GM23338 (cell line): ENCODE data around the gene SDHB. TPM values are rescaled to one million over a fixed set of nuclear protein-coding genes. Genes with fewer than 3 reads are reported as not detected.
A peak's percentile ranks its signal among the peaks of the same experiment; 100 is the strongest.

Experiments used
- ATAC-seq: fragments of 200-7000 bp; cut with Tn5 transposase; 3 replicates; pipeline ENCODE4 v1.9.1; 2020
- DNase-seq: peaks from one replicate; pipeline ENCODE4 v3.0.0-alpha.2; 2015; ENCODE audit warnings: low spot score
- H2AFZ ChIP-seq: fragments of 200-600 bp; sonication (generic); 2 replicates; pipeline ENCODE4 v1.8.0; 2016; ENCODE audit warnings: antibody characterized with exemption, mild to moderate bottlenecking, moderate library complexity
- H3F3A ChIP-seq: fragments of 200-600 bp; sonication (generic); replicated peaks from 2 replicates; pipeline ENCODE4 v1.8.0; 2017; ENCODE audit warnings: antibody characterized with exemption, mixed run types, low read depth
- H3K27ac ChIP-seq: fragments of 200-600 bp; sonication (generic); 2 replicates; pipeline ENCODE4 v1.6.1; 2016; ENCODE audit warnings: low read depth
- H3K27me3 ChIP-seq: fragments of 200-600 bp; sonication (generic); 2 replicates; pipeline ENCODE4 v1.8.0; 2016; ENCODE audit warnings: mild to moderate bottlenecking, mixed run types, moderate library complexity; ENCODE audit not compliant: insufficient read depth
- H3K36me3 ChIP-seq: fragments of 200-600 bp; sonication (generic); 2 replicates; pipeline ENCODE4 v1.8.0; 2016; ENCODE audit warnings: mild to moderate bottlenecking; ENCODE audit not compliant: insufficient read depth
- H3K4me1 ChIP-seq: fragments of 200-600 bp; sonication (generic); 2 replicates; pipeline ENCODE4 v1.8.0; 2016; ENCODE audit warnings: mild to moderate bottlenecking, moderate library complexity; ENCODE audit not compliant: insufficient read depth
- H3K4me2 ChIP-seq: fragments of 200-600 bp; sonication (generic); 2 replicates; pipeline ENCODE4 v1.7.1; 2017; ENCODE audit warnings: mixed run types
- H3K4me3 ChIP-seq: fragments of 200-600 bp; sonication (generic); 2 replicates; pipeline ENCODE4 v1.6.1; 2016; ENCODE audit warnings: mixed run types
- H3K79me2 ChIP-seq: fragments of 200-600 bp; sonication (generic); replicated peaks from 2 replicates; pipeline ENCODE4 v1.8.0; 2017; ENCODE audit warnings: mild to moderate bottlenecking; ENCODE audit not compliant: insufficient read depth
- H3K9me2 ChIP-seq: fragments of 200-600 bp; sonication (generic); 2 replicates; pipeline ENCODE4 v1.8.0; 2017; ENCODE audit not compliant: insufficient read depth
- H4K20me1 ChIP-seq: fragments of 200-600 bp; sonication (generic); replicated peaks from 2 replicates; pipeline ENCODE4 v1.8.0; 2017; ENCODE audit warnings: mild to moderate bottlenecking; ENCODE audit not compliant: insufficient read depth
- H3K27ac Mint-ChIP-seq: 2 replicates; pipeline ENCODE4 v1.8.0; 2020; ENCODE audit warnings: inconsistent platforms, mild to moderate bottlenecking, moderate library complexity, mixed read lengths
- H3K27me3 Mint-ChIP-seq: 3 replicates; pipeline ENCODE4 v1.8.0; 2022; ENCODE audit warnings: low read depth, mild to moderate bottlenecking, moderate library complexity, mixed read lengths, inconsistent platforms; ENCODE audit not compliant: insufficient read depth, poor library complexity
- H3K36me3 Mint-ChIP-seq: 3 replicates; pipeline ENCODE4 v1.8.0; 2021; ENCODE audit warnings: low read depth, mild to moderate bottlenecking, inconsistent platforms, moderate library complexity, mixed read lengths
- H3K4me1 Mint-ChIP-seq: 3 replicates; pipeline ENCODE4 v1.8.0; 2020; ENCODE audit warnings: mild to moderate bottlenecking, inconsistent platforms, mixed read lengths
- H3K4me3 Mint-ChIP-seq: 3 replicates; pipeline ENCODE4 v1.8.0; 2021; ENCODE audit warnings: moderate library complexity, mild to moderate bottlenecking, inconsistent platforms, mixed read lengths
- H3K9me3 Mint-ChIP-seq: 3 replicates; pipeline ENCODE4 v1.8.0; 2020; ENCODE audit warnings: moderate library complexity, mild to moderate bottlenecking, inconsistent platforms, mixed read lengths
- ETS1 ChIP-seq: IDR thresholded peaks from 2 replicates; pipeline ENCODE4 v1.6.1; 2016; ENCODE audit warnings: antibody characterized with exemption
- JUNB ChIP-seq: IDR thresholded peaks from one replicate; pipeline ENCODE4 v1.6.1; 2016; ENCODE audit warnings: antibody characterized with exemption; ENCODE audit not compliant: unreplicated experiment
- REST ChIP-seq: IDR thresholded peaks from one replicate; pipeline ENCODE4 v1.6.1; 2018; ENCODE audit warnings: antibody characterized with exemption; ENCODE audit not compliant: unreplicated experiment
- STAT1 ChIP-seq: IDR thresholded peaks from one replicate; pipeline ENCODE4 v1.6.1; 2016; ENCODE audit warnings: antibody characterized with exemption; ENCODE audit not compliant: unreplicated experiment
- ZNF114 ChIP-seq: fragments of 250-450 bp; sonication (Bioruptor Pico); IDR thresholded peaks from 2 replicates; pipeline ENCODE4 v1.5.0; 2020; ENCODE audit warnings: mild to moderate bottlenecking, moderate library complexity
- ZNF331 ChIP-seq: fragments of 250-450 bp; sonication (Bioruptor Pico); IDR thresholded peaks from 2 replicates; pipeline ENCODE4 v1.5.0; 2020; ENCODE audit warnings: low read depth, mild to moderate bottlenecking, moderate library complexity
- ZNF462 ChIP-seq: fragments of 250-450 bp; sonication (Bioruptor Pico); IDR thresholded peaks from 2 replicates; pipeline ENCODE4 v1.5.0; 2020; ENCODE audit warnings: mild to moderate bottlenecking, moderate library complexity
- polyA plus RNA-seq: library from polyadenylated mRNA; unstranded; fragments of >200 nt; fragmentation: Nextera tagmentation; extraction: Ambion mirVana; gene quantifications from 2 replicates; pipeline ENCODE4 v1.2.1, GENCODE V29; 2016
- total RNA-seq: library from RNA; depleted of rRNA; stranded (reverse); fragments of >200 nt; shearing (Covaris generic); gene quantifications from 2 replicates; pipeline ENCODE4 v1.2.3, GENCODE V29; 2014
- TF ChIP-seq, protein P1 (sequence below), 2 experiments: fragments of 200-600 bp in 1 of 2; sonication (generic) in 1 of 2; conservative IDR thresholded peaks; 2 replicates each; pipeline versions ENCODE4 v1.5.1 to v1.6.1; 2016 to 2017; ENCODE audit warnings: antibody characterized with exemption in 2 of 2, low read depth in 2 of 2, mild to moderate bottlenecking in 2 of 2, moderate library complexity in 1 of 2

The SDHB gene
- total and polyA plus RNA-seq, 2 experiments from 2014 or later, result 72.8 to 112 TPM

- Histone ChIP-seq H3K27me3 (no peaks in the 10 kb centered on the region), H3K4me3 (no peak overlapping the region), H3F3A (no peaks in the 10 kb centered on the region), H3K79me2 (no peaks in the 10 kb centered on the region), H3K9me2 (no peaks in the 10 kb centered on the region), H3K4me1 (no peaks in the 10 kb centered on the region), H4K20me1 (no peaks in the 10 kb centered on the region), H3K36me3 (no peaks in the 10 kb centered on the region), H2AFZ (no peak overlapping the region), H3K4me2 (no peak overlapping the region), H3K27ac (no peak overlapping the region)
- peaks cover 9% of the 10 kb centered on the region for H3K27me3 Mint-ChIP-seq
- peaks cover 6% of the 10 kb centered on the region; the same call in 1 of the 3 replicates for H3K36me3 Mint-ChIP-seq
- H3K9me3 Mint-ChIP-seq, result no peaks in the 10 kb centered on the region; the same call in 2 of the 3 replicates
- H3K27ac Mint-ChIP-seq, result no peak overlapping the region
- H3K4me3 Mint-ChIP-seq, result no peak overlapping the region
- DNase-seq (no peak), ATAC-seq (no peak)
- peaks cover 10% of the 10 kb centered on the region for H3K4me1 Mint-ChIP-seq
- TF ChIP-seq JUNB, result no peak
- no peak for TF ChIP-seq STAT1
- no peak for TF ChIP-seq ZNF114 (CRISPR knock-in tag)
- TF ChIP-seq, protein P1, sequence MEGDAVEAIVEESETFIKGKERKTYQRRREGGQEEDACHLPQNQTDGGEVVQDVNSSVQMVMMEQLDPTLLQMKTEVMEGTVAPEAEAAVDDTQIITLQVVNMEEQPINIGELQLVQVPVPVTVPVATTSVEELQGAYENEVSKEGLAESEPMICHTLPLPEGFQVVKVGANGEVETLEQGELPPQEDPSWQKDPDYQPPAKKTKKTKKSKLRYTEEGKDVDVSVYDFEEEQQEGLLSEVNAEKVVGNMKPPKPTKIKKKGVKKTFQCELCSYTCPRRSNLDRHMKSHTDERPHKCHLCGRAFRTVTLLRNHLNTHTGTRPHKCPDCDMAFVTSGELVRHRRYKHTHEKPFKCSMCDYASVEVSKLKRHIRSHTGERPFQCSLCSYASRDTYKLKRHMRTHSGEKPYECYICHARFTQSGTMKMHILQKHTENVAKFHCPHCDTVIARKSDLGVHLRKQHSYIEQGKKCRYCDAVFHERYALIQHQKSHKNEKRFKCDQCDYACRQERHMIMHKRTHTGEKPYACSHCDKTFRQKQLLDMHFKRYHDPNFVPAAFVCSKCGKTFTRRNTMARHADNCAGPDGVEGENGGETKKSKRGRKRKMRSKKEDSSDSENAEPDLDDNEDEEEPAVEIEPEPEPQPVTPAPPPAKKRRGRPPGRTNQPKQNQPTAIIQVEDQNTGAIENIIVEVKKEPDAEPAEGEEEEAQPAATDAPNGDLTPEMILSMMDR (conservative IDR thresholded peaks at IDR 0.05; ENCODE audit: low read depth in 2 of 2), result peak in 1 of 2 experiments; percentile 23; a peak in 1 of 4 replicates
- TF ChIP-seq ETS1, result no peak
- no peak for TF ChIP-seq ZNF331 (CRISPR knock-in tag)
- TF ChIP-seq ZNF462 (CRISPR knock-in tag), result no peak
- TF ChIP-seq REST, result no peak
These were observed 65.6 kb downstream of the SDHB start for GRCh38 chr1:16988210-16988609.
